GM10266 (cell line): ENCODE data around the gene MINK1.
A peak's percentile ranks its signal among the peaks of the same experiment; 100 is the strongest.

Experiments used
- DNase-seq: peaks from one replicate; pipeline ENCODE4 v3.0.0; 2012; ENCODE audit errors: extremely low spot score
- CTCF ChIP-seq: IDR thresholded peaks from 2 replicates; pipeline ENCODE4 v1.5.1; 2012; ENCODE audit warnings: mild to moderate bottlenecking, low read depth; ENCODE audit not compliant: control insufficient read depth, insufficient read depth; ENCODE audit errors: missing control alignments

Gene MINK1

GRCh38 chr17:4886830-4887229 is 53.7 kb downstream of the MINK1 start:
- DNase-seq: no peak
- no peak for TF ChIP-seq CTCF

- no peak for DNase-seq
- TF ChIP-seq CTCF: no peak
Observed at GRCh38 chr17:4887581-4887980, 54.4 kb downstream of the MINK1 start.

GRCh38 chr17:4891411-4892410 is 58.6 kb downstream of the MINK1 start:
- no peak for TF ChIP-seq CTCF
- no peak for DNase-seq

GRCh38 chr17:4892499-4893221 is 59.5 kb downstream of the MINK1 start:
- DNase-seq: no peak
- TF ChIP-seq CTCF: no peak

- DNase-seq: peak; percentile 10
- no peak for TF ChIP-seq CTCF
Observed at GRCh38 chr17:4893272-4893671, 60.1 kb downstream of the MINK1 start.

- peak; percentile 8 for DNase-seq
- no peak for TF ChIP-seq CTCF
Observed at GRCh38 chr17:4893721-4894560, 60.8 kb downstream of the MINK1 start.
